Measurements from ENCODE around the gene NFATC2. TPM values are rescaled to one million over a fixed set of nuclear protein-coding genes. Genes with fewer than 3 reads are reported as not detected.

Gene NFATC2
- total RNA-seq, 4 donors from 2014 or later = 4.4 to 38.0 (median 13.6) TPM

DNA sequence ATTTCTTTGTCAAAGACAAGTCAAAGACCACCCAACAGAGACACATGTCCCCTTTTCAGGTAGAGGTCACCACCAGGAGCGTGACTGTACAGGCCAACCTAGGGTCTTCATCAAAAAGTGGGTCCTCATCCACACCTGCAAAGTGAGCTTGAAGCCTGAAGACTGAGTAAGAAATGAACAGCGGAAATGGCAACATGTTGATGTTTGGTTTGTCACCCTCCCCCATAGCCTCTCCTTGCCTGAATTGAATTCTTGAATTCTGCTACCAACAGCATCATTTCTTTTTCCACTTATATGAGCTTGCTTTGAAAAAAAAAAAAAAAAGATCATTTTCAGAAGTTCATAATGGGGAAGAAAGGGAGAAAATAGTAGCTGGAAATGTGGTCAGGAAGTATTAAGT is 104.4 kb downstream of the NFATC2 start:
- H3K27ac ChIP-seq = no peak overlapping the region
- H3K36me3 ChIP-seq = peaks cover 0 to 13% (median 0%) of the 10 kb centered on the region in 3 donors
- no peaks in the 10 kb centered on the region for H3K9me3 ChIP-seq

GRCh38 chr20:51437182-51437924 is 105.2 kb downstream of the NFATC2 start:
- TF ChIP-seq POLR2A (IDR thresholded peaks at IDR 0.05) = no peak
- no peak for TF ChIP-seq CTCF (IDR thresholded peaks at IDR 0.05)
- H3K9me3 ChIP-seq = no peaks in the 10 kb centered on the region
- H3K27me3 ChIP-seq = no peaks in the 10 kb centered on the region
- H3K4me3 ChIP-seq = no peak overlapping the region
- peaks cover 0 to 7% (median 0%) of the 10 kb centered on the region in 4 donors for H3K4me1 ChIP-seq
- no peak overlapping the region for H3K27ac ChIP-seq
- H3K36me3 ChIP-seq = peaks cover 0 to 16% (median 0%) of the 10 kb centered on the region in 3 donors
- no peak for DNase-seq

More for the DNA sequence above, 104.4 kb downstream of the NFATC2 start:
- H3K4me3 ChIP-seq = no peak overlapping the region
- TF ChIP-seq CTCF (IDR thresholded peaks at IDR 0.05) = no peak
- TF ChIP-seq POLR2A (IDR thresholded peaks at IDR 0.05) = no peak
- H3K27me3 ChIP-seq = no peaks in the 10 kb centered on the region
- peaks cover 0 to 7% (median 0%) of the 10 kb centered on the region in 4 donors for H3K4me1 ChIP-seq
- DNase-seq = no peak

DNA sequence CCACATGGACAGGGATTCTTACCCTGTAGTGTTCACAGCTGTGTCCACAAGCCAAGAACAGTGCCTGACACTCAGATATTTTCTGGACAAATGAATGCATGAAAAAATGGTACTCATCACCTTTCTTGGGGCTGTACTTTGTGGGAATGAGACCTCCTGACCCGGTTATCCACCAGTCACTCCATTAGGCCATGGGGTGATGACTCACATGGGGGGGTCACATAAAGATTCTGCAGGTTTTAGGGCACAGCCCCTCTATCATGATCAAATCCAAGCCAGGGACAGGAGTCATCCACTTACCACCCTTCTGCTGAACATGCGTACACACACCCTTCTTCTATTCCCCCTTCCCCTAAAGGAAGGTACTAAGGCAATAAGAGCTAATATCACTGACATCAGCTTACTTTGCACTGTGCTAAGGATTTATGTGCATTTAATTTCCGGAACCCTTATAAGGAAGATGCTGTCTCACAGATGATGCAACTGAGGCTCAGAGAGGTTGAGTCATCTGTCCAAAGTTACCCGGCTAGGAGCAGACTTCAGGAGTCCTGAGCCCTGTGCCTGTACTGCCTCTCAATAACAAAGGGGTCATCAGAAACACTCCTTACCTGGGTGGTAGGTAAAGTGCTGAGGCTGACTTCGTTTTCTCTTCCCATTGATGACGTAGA is 107.8 kb downstream of the NFATC2 start:
- Histone ChIP-seq H3K27ac (no peak overlapping the region), H3K36me3 (peaks cover 0 to 24% (median 0%) of the 10 kb centered on the region in 3 donors), H3K9me3 (no peaks in the 10 kb centered on the region), H3K4me1 (peaks cover 0 to 7% (median 0%) of the 10 kb centered on the region in 4 donors), H3K27me3 (no peaks in the 10 kb centered on the region), H3K4me3 (no peak overlapping the region)
- DNase-seq = no peak
- TF ChIP-seq CTCF (IDR thresholded peaks at IDR 0.05) (no peak), POLR2A (IDR thresholded peaks at IDR 0.05) (no peak)

- no peaks in the 10 kb centered on the region for H3K27me3 ChIP-seq
- peaks cover 0 to 7% (median 0%) of the 10 kb centered on the region in 4 donors for H3K4me1 ChIP-seq
- no peak for DNase-seq
- no peak overlapping the region for H3K27ac ChIP-seq
- TF ChIP-seq POLR2A (IDR thresholded peaks at IDR 0.05) = no peak
- no peak for TF ChIP-seq CTCF (IDR thresholded peaks at IDR 0.05)
- H3K4me3 ChIP-seq = no peak overlapping the region
- H3K36me3 ChIP-seq = peaks cover 0 to 28% (median 0%) of the 10 kb centered on the region in 3 donors
- no peaks in the 10 kb centered on the region for H3K9me3 ChIP-seq
Measured at GRCh38 chr20:51434026-51434425, 108.5 kb downstream of the NFATC2 start.

GRCh38 chr20:51432875-51433274 is 109.6 kb downstream of the NFATC2 start:
- TF ChIP-seq CTCF (IDR thresholded peaks at IDR 0.05) (no peak), POLR2A (IDR thresholded peaks at IDR 0.05) (no peak)
- no peak for DNase-seq
- H3K27me3 ChIP-seq = no peaks in the 10 kb centered on the region
- no peak overlapping the region for H3K4me3 ChIP-seq
- peaks cover 0 to 14% (median 0%) of the 10 kb centered on the region in 4 donors for H3K4me1 ChIP-seq
- no peaks in the 10 kb centered on the region for H3K9me3 ChIP-seq
- H3K36me3 ChIP-seq = peaks cover 0 to 28% (median 0%) of the 10 kb centered on the region in 3 donors
- H3K27ac ChIP-seq = no peak overlapping the region

Data from Peyer's patch (tissue), 4 donors.